Osteocyte (in vitro differentiated cells): ENCODE results near the gene RING1. TPM values are rescaled to one million over a fixed set of nuclear protein-coding genes. Genes with fewer than 3 reads are reported as not detected.

Experiments used
- DNase-seq: peaks from one replicate; pipeline ENCODE4 v3.0.0; 2021; ENCODE audit warnings: mixed read lengths; ENCODE audit not compliant: unreplicated experiment; ENCODE audit errors: extremely low spot score
- H3K27ac Mint-ChIP-seq: one replicate; pipeline ENCODE4 v1.8.0; 2021; ENCODE audit warnings: mild to moderate bottlenecking, mixed read lengths; ENCODE audit not compliant: unreplicated experiment
- H3K27me3 Mint-ChIP-seq: one replicate; pipeline ENCODE4 v1.8.0; 2021; ENCODE audit warnings: mixed read lengths; ENCODE audit not compliant: unreplicated experiment
- H3K36me3 Mint-ChIP-seq: one replicate; pipeline ENCODE4 v1.8.0; 2021; ENCODE audit warnings: mixed read lengths; ENCODE audit not compliant: unreplicated experiment
- H3K4me1 Mint-ChIP-seq: one replicate; pipeline ENCODE4 v1.8.0; 2021; ENCODE audit warnings: mixed read lengths; ENCODE audit not compliant: unreplicated experiment
- H3K4me3 Mint-ChIP-seq: one replicate; pipeline ENCODE4 v1.8.0; 2021; ENCODE audit warnings: mild to moderate bottlenecking, moderate library complexity, mixed read lengths; ENCODE audit not compliant: unreplicated experiment
- H3K9me3 Mint-ChIP-seq: one replicate; pipeline ENCODE4 v1.8.0; 2021; ENCODE audit warnings: mixed read lengths; ENCODE audit not compliant: unreplicated experiment
- total RNA-seq: library from RNA; stranded (reverse); gene quantifications from 2 replicates; pipeline ENCODE4 v1.2.1, GENCODE V29; 2021
- TF ChIP-seq, protein P1 (sequence below): fragments of 200-600 bp; sonication (generic); IDR thresholded peaks from 2 replicates; pipeline ENCODE4 v1.5.0; 2021; ENCODE audit warnings: antibody characterized with exemption, mild to moderate bottlenecking, moderate library complexity

RING1 gene
- total RNA-seq, 1 donor from 2014 or later: 58.8 TPM

GRCh38 chr6:33192105-33192646, 16.1 kb upstream of the RING1 start, which contains the start of gene COL11A2:
Gene COL11A2, minus strand, starts transcription at chr6:33192467. Its CDS starts 227 bp downstream, at chr6:33192240.
- Mint-ChIP-seq H3K9me3 (no peaks in the 10 kb centered on the region), H3K36me3 (peaks cover 32% of the 10 kb centered on the region), H3K27me3 (peaks cover 12% of the 10 kb centered on the region), H3K27ac (peak within 1 kb of the TSS; percentile 2), H3K4me3 (peak within 1 kb of the TSS; percentile 61), H3K4me1 (peaks cover 29% of the 10 kb centered on the region)
- TF ChIP-seq, protein P1, sequence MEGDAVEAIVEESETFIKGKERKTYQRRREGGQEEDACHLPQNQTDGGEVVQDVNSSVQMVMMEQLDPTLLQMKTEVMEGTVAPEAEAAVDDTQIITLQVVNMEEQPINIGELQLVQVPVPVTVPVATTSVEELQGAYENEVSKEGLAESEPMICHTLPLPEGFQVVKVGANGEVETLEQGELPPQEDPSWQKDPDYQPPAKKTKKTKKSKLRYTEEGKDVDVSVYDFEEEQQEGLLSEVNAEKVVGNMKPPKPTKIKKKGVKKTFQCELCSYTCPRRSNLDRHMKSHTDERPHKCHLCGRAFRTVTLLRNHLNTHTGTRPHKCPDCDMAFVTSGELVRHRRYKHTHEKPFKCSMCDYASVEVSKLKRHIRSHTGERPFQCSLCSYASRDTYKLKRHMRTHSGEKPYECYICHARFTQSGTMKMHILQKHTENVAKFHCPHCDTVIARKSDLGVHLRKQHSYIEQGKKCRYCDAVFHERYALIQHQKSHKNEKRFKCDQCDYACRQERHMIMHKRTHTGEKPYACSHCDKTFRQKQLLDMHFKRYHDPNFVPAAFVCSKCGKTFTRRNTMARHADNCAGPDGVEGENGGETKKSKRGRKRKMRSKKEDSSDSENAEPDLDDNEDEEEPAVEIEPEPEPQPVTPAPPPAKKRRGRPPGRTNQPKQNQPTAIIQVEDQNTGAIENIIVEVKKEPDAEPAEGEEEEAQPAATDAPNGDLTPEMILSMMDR: no peak
- DNase-seq: no peak

DNA sequence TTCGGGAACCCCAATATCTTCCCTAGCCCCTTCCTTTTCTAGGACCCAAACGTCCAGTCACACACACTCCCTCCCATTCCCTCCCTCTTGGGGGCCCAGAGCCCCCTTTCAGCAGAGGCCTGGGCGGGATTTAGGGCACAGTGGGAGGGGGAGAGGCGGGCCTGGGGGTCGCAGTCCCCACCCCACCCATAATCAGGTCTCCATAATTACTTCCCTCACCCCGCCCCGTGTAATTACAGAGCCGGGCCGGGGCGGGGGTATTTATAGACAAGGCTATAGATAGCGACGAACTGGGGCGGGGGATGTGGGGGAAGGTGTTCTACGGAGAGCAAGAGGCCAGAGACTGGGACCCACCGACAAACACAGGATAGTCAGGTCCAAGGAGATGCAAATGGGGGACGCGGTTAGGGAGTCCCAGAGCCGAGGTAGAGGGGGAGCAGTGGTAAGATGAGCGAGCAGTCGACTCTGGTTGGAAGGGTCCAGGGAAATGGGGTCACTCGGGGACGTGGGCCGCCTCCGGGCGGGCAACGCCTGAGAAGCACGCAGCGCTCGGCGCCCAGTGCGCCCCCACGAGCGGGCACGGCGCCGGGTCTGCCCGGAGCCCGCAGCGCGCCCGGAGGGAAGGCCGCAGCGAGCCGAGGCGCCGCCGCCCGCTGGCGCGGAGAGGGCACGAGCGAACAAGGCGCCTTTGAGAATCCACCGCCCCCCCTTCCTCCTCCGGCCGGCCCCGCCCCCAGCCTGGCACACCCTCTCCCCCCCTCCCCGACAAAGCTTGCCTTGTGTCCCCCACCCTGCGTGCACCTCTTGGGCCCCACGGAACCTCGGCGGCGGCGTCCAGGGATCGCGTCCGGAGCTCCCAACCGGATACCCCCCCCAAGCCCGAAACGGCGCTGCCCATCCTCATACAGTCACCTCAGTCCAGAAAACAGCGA, 15.4 kb upstream of the RING1 start:
- peaks cover 29% of the 10 kb centered on the region for H3K36me3 Mint-ChIP-seq
- H3K27me3 Mint-ChIP-seq: peaks cover 7% of the 10 kb centered on the region
- peak overlapping the region; percentile 61 for H3K4me3 Mint-ChIP-seq
- H3K27ac Mint-ChIP-seq: peak overlapping the region; percentile 34
- TF ChIP-seq, protein P1: no peak
- H3K4me1 Mint-ChIP-seq: peaks cover 36% of the 10 kb centered on the region
- no peaks in the 10 kb centered on the region for H3K9me3 Mint-ChIP-seq
- DNase-seq: no peak

DNA sequence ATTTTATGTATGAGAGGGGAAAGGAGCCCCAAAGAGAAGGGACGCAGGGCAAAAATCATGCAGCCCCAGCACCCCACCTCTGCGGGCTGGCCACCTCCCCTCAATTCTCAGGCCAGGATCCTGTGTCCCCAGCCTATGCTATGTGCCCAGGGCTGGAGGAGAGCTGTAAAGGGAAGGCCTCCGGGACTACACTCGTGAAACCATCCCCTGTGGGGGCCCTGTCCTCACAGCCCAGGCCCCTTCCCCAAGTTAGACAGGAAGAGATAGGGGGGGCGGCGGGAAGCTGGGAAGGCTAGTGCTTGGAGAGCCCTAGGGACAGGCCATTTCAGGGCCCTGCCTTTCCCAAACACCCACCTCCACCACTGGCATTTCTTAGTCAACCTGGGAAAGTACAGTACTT, 14.7 kb upstream of the RING1 start:
- Mint-ChIP-seq H3K4me3 (peak overlapping the region; percentile 44), H3K36me3 (peaks cover 29% of the 10 kb centered on the region), H3K9me3 (no peaks in the 10 kb centered on the region), H3K27me3 (peaks cover 7% of the 10 kb centered on the region), H3K4me1 (peaks cover 43% of the 10 kb centered on the region), H3K27ac (peak overlapping the region; percentile 34)
- no peak for DNase-seq
- TF ChIP-seq, protein P1: no peak

DNA sequence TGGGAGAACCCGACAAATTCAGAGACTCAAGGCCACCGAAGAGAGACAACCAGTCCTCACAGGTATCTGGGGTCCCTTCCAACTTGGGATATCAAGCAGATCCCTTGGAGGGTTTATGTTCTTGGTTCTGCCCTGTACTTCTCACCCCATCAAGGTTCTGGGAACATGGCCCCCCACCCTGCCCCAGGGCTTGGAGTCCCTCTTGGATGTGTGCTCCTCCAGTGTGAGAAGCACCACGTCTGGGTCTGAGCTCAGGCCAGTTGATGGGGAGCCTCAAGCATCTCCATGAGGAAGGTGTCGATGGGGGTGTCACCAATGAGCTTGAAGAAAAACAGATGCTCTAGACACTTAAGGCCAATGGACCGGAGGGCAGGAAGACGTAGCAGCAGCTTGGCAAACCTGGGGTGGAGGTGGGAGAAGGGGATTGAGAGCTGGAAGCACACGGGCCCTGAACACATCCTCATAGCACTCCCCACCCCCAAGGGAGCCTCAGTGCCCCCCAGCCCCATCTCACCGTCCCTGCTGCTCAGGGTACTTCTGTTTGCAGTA, 13.8 kb upstream of the RING1 start:
- no peak overlapping the region for H3K27ac Mint-ChIP-seq
- TF ChIP-seq, protein P1: no peak
- H3K4me3 Mint-ChIP-seq: no peak overlapping the region
- no peaks in the 10 kb centered on the region for H3K9me3 Mint-ChIP-seq
- peaks cover 51% of the 10 kb centered on the region for H3K4me1 Mint-ChIP-seq
- peaks cover 29% of the 10 kb centered on the region for H3K36me3 Mint-ChIP-seq
- H3K27me3 Mint-ChIP-seq: peaks cover 7% of the 10 kb centered on the region
- DNase-seq: no peak
